Pancreas (tissue), 10 donors: ENCODE results near the gene SERPINF2. TPM values are rescaled to one million over a fixed set of nuclear protein-coding genes. Genes with fewer than 3 reads are reported as not detected.
"Not testable (repeated sequence)": the region's sequence is repeated elsewhere in the genome, so short reads cannot be mapped to it uniquely, and the experiment has no call there.

Experiments used
- ATAC-seq, 4 donors: fragments of 200-7000 bp; cut with Tn5 transposase; one replicate each; pipeline versions ENCODE4 v1.8.0 to v1.9.1; 2020; ENCODE audit warnings: mild to moderate bottlenecking in 4 of 4, moderate library complexity in 4 of 4
- DNase-seq, 6 donors: peaks; one replicate each; pipeline ENCODE4 v3.0.0-alpha.2; 2020
- FAIRE-seq: peaks from 2 replicates; lab custom pipeline; 2012; peaks lifted over from hg19 to GRCh38; lab: Jason Lieb, UNC
- H3K27ac ChIP-seq, 4 donors: fragments of 200-600 bp; sonication (generic); 1 replicate in 3 of 4; 2 replicates in 1 of 4; pipeline versions ENCODE4 v1.5.0 to v1.8.0; 2020
- H3K27me3 ChIP-seq, 4 donors: fragments of 200-600 bp; one replicate each; pipeline ENCODE4 v1.8.0; 2021
- H3K36me3 ChIP-seq, 3 donors: fragments of 200-600 bp; sonication (generic) in 1 of 3; one replicate each; pipeline versions ENCODE4 v1.5.0 to v1.8.0; 2020 to 2021
- H3K4me1 ChIP-seq, 3 donors: fragments of 200-600 bp; one replicate each; pipeline ENCODE4 v1.8.0; 2021
- H3K4me3 ChIP-seq, 4 donors: fragments of 200-600 bp; sonication (generic) in 2 of 4; one replicate each; pipeline versions ENCODE4 v1.5.0 to v1.8.0; 2020 to 2021
- H3K9me3 ChIP-seq, 4 donors: fragments of 200-600 bp; one replicate each; pipeline ENCODE4 v1.8.0; 2021
- WGBS, 2 donors: extraction: QIAGEN DNeasy Blood & Tissue Kit; methylation state at CpG; one replicate each; pipeline ENCODE4 v1.1.7; 2013; 5-methylcytosine and 5-hydroxymethylcytosine counted together
- intact Hi-C, 3 donors: fragments of 100-400 bp; cut with DNase I; formaldehyde crosslinking; loops; one replicate each; pipeline versions ENCODE4 v1.11.1 to v1.14.2; 2022
- polyA plus RNA-seq, 2 donors: library from polyadenylated mRNA; stranded (reverse); fragments of 200-250 nt; gene quantifications; one replicate each; pipeline ENCODE4 v1.2.3, GENCODE V29; 2013
- total RNA-seq, 6 donors: library from RNA; stranded (reverse); fragmentation: NEBNext Ultra II Directional in 4 of 6; extraction: Animal tissue kit (Norgen Biotek cat#: 25700) in 4 of 6; gene quantifications; one replicate each; pipeline versions ENCODE4 v1.2.1 to v1.2.4, GENCODE V29; 2021 to 2023
- TF ChIP-seq, protein P1 (sequence below), 4 donors: fragments of 200-600 bp; sonication (generic) in 3 of 4; IDR thresholded peaks; one replicate each; pipeline versions ENCODE4 v1.5.0 to v1.8.0; 2021; ENCODE audit warnings: antibody characterized with exemption in 4 of 4
- donor health status: healthy with polysubstance abuse.
- donor health status: DM: no; HTN: no; CAD: no; lungs with moderate emphysema.
- donor health status: DM: no; HTN: no; CAD: no.
- donor health status: control.
- donor health status: control.
- donor health status: Bipolar disorder and iron deficiency.
- donor health status: DM: yes; HTN: yes; CAD: no.
- donor health status: DM: no; HTN: no; CAD: no.
- donor health status: DM: no; HTN: no; CAD: no.
- donor health status: DM: yes; HTN: yes; CAD: no.

Gene SERPINF2
- total RNA-seq (1 to 10 TPM; 1.4 to 5.8 (median 3.4) TPM), polyA plus RNA-seq (1 to 10 TPM; 5.6 to 8.8 TPM)

DNA sequence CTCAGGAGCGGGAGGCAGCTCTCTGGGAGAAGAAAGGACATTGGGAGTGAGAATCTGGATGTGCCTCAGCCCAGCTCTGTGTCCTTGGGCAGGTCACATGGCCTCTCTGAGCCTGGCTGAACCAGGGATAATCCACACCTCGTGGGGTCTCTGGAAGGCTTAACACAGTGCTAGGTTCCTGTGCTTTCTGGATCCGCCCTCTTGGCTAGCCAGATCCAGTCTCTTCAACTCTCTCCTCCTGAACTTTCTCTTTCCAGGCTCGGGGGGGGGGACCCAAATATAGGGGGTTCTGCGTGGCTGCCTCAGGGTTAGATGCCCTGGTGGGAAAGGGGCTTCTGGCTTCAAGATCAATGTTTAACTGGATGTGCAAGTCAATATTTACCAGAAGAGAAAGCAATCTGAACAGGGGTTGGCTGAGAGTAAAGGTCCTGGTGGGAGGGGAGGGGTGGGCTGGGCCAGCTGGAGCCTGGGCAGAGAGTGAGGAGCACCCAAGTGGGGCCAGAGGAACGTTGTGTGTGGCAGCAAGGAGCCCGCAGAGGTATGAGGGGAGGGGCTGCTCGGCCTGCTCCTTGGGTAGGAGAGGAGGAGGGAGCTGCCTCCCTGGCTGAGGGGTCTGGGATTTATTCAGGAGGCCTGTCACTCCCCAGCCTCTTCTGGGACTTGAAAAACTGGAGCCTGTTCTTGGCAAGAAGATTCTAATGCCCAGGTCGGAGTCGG, at the start of gene SERPINF2:
TSS of gene SERPINF2 (plus strand) at position 501 of the 717 bp plus-strand sequence. CDS start 2,125 bp downstream, outside the sequence.
- DNase-seq (no peak), FAIRE-seq (no peak), ATAC-seq (no peak)
- Histone ChIP-seq H3K9me3 (no peaks in the 10 kb centered on the region), H3K27me3 (no peaks in the 10 kb centered on the region), H3K27ac (no peak within 1 kb of the TSS), H3K36me3 (peaks cover 0 to under 1% (median 0%) of the 10 kb centered on the region in 3 donors), H3K4me1 (no peaks in the 10 kb centered on the region), H3K4me3 (no peak within 1 kb of the TSS)
- 44 to 45% methylated on average over 10 of the region's 10 CpGs for WGBS, 2 donors
- TF ChIP-seq, protein P1, sequence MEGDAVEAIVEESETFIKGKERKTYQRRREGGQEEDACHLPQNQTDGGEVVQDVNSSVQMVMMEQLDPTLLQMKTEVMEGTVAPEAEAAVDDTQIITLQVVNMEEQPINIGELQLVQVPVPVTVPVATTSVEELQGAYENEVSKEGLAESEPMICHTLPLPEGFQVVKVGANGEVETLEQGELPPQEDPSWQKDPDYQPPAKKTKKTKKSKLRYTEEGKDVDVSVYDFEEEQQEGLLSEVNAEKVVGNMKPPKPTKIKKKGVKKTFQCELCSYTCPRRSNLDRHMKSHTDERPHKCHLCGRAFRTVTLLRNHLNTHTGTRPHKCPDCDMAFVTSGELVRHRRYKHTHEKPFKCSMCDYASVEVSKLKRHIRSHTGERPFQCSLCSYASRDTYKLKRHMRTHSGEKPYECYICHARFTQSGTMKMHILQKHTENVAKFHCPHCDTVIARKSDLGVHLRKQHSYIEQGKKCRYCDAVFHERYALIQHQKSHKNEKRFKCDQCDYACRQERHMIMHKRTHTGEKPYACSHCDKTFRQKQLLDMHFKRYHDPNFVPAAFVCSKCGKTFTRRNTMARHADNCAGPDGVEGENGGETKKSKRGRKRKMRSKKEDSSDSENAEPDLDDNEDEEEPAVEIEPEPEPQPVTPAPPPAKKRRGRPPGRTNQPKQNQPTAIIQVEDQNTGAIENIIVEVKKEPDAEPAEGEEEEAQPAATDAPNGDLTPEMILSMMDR (IDR thresholded peaks at IDR 0.05) = no peak
- intact Hi-C loops = no loop called here

DNA sequence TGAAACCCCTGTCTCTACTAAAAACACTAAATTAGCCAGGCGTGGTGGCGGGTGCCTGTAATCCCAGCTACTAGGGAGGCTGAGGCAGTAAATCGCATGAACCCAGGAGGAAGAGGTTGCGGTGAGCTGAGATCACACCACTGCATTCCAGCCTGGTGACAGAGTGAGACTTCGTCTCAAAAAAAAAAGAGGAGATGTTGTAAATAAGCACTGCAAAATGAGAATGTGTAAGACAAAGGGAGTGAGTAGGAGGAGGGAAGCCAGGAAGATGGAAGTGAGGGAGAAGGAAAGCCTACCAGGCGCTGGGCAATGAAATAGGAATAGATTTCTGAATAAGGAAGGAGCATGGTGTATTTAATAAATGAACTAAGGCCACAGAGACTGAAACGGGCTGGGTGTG, 49.3 kb upstream of the SERPINF2 start:
- intact Hi-C loops = no loop called here
- FAIRE-seq = no peak
- no peak overlapping the region for H3K27ac ChIP-seq
- ATAC-seq = no peak
- H3K9me3 ChIP-seq = no peaks in the 10 kb centered on the region
- no peak overlapping the region for H3K4me3 ChIP-seq
- no peak for DNase-seq
- H3K36me3 ChIP-seq = no peaks in the 10 kb centered on the region
- 90 to 91% methylated on average over 7 of the region's 7 CpGs for WGBS, 2 donors
- H3K27me3 ChIP-seq = no peaks in the 10 kb centered on the region
- no peaks in the 10 kb centered on the region for H3K4me1 ChIP-seq
- TF ChIP-seq, protein P1 (IDR thresholded peaks at IDR 0.05) = no peak

DNA sequence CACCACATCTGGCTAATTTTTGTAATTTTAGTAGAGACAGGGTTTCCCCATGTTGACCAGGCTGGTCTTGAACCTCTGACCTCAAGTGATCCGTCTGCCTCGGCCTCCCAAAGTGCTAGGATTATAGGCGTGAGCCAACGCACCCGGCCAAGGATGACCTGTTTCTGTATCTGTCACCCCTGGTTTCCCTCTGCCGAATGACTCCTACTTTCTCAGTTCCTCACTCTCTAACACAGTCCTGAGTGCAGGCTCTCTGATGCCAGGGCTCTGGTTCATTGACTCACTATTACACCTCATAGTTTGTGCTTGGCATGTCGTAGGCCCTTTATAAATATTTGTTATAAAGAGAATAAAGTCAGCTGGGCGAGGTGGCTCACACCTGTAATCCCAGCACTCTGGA, 47.3 kb upstream of the SERPINF2 start:
- TF ChIP-seq, protein P1 (IDR thresholded peaks at IDR 0.05) = no peak
- Histone ChIP-seq H3K4me3 (no peak overlapping the region), H3K27ac (no peak overlapping the region), H3K27me3 (no peaks in the 10 kb centered on the region), H3K4me1 (no peaks in the 10 kb centered on the region), H3K9me3 (no peaks in the 10 kb centered on the region), H3K36me3 (no peaks in the 10 kb centered on the region)
- no peak for DNase-seq
- intact Hi-C loops = no loop called here
- no peak for FAIRE-seq
- WGBS, 2 donors = 81 to 85% methylated on average over 8 of the region's 8 CpGs
- ATAC-seq = no peak

DNA sequence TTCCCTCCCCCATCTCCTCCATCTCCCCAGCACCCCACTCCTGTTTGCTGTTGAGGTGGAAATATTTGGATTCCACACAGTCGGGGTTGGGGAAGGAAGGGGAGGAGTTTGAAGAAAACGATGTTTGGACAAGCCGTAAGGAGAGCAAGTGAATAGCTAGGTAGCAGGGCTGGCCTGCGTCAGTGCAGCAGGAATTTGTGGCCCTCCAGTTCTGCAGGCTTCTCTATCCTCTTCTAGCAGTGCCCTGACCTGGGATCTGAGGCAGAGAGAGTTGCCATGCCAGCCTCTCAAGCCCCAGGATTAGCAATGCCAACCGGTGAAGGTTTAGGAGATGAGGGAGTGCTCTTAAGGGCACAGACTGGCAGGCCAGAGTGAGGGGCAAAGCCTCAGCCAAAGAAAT, 45.0 kb upstream of the SERPINF2 start:
- intact Hi-C loops = no loop called here
- no peak for FAIRE-seq
- no peaks in the 10 kb centered on the region for H3K27me3 ChIP-seq
- H3K9me3 ChIP-seq = no peaks in the 10 kb centered on the region
- no peaks in the 10 kb centered on the region for H3K4me1 ChIP-seq
- no peak overlapping the region for H3K4me3 ChIP-seq
- DNase-seq = no peak
- 52 to 57% methylated on average over 5 of the region's 5 CpGs for WGBS, 2 donors
- TF ChIP-seq, protein P1 (IDR thresholded peaks at IDR 0.05) = no peak
- no peaks in the 10 kb centered on the region for H3K36me3 ChIP-seq
- no peak overlapping the region for H3K27ac ChIP-seq
- ATAC-seq = no peak

- H3K27ac ChIP-seq, H3K4me3 ChIP-seq, H3K9me3 ChIP-seq, H3K4me1 ChIP-seq, ATAC-seq, DNase-seq, intact Hi-C loops, H3K27me3 ChIP-seq, FAIRE-seq, H3K36me3 ChIP-seq: not testable (repeated sequence)
- 74 to 86% methylated on average over 5 of the region's 5 CpGs for WGBS, 2 donors
Measured at GRCh38 chr17:1699891-1700290, 42.8 kb upstream of the SERPINF2 start.
